Suprapubic skin (tissue), 4 donors: ENCODE results near the gene JMJD8.

Experiments
- EP300 ChIP-seq: sonication (generic); formaldehyde crosslinking; IDR thresholded peaks from one replicate; pipeline ENCODE4 v1.6.1; 2017; ENCODE audit warnings: antibody characterized with exemption
- POLR2A ChIP-seq, 2 donors: fragments of 450-650 bp; IDR thresholded peaks; one replicate each; pipeline ENCODE4 v1.6.1; 2017; ENCODE audit warnings: antibody characterized with exemption in 2 of 2, mild to moderate bottlenecking in 2 of 2, moderate library complexity in 2 of 2
- POLR2AphosphoS5 ChIP-seq, 3 donors: sonication (generic); formaldehyde crosslinking; IDR thresholded peaks; one replicate each; pipeline ENCODE4 v1.6.1; 2017; ENCODE audit warnings: antibody characterized with exemption in 3 of 3
- TF ChIP-seq, protein P1 (sequence below), 2 donors: fragments of 200-600 bp in 1 of 2; fragments of 450-650 bp in 1 of 2; sonication (generic) in 1 of 2; IDR thresholded peaks; one replicate each; pipeline ENCODE4 v1.5.1; 2016 to 2019; ENCODE audit warnings: antibody characterized with exemption in 2 of 2, mild to moderate bottlenecking in 1 of 2, moderate library complexity in 1 of 2

DNA sequence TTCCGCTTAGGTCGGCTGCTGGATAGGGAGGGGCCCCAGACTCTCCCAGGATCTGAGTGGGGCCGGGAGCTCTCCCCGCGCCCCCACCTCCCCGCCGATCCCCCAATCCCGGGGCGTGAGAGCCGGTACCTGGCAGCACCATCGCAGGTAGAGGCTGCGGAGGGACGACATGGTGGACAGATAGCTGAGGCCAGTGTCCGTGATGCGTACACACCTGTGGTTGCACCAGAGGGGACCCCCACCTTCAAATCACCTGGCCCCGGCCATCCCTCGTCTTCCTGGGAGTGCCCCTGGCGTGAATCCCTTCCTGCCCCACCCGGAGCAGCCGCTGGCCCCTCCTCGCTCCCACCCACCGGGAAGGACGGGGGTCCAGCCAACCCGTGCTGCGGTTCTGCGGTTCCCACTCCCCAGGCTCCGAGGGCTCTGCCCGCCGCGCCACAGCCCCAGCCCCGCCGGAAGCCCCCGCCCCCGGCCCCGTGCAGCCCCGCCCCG is 10.8 kb upstream of the JMJD8 start:
- TF ChIP-seq, protein P1, sequence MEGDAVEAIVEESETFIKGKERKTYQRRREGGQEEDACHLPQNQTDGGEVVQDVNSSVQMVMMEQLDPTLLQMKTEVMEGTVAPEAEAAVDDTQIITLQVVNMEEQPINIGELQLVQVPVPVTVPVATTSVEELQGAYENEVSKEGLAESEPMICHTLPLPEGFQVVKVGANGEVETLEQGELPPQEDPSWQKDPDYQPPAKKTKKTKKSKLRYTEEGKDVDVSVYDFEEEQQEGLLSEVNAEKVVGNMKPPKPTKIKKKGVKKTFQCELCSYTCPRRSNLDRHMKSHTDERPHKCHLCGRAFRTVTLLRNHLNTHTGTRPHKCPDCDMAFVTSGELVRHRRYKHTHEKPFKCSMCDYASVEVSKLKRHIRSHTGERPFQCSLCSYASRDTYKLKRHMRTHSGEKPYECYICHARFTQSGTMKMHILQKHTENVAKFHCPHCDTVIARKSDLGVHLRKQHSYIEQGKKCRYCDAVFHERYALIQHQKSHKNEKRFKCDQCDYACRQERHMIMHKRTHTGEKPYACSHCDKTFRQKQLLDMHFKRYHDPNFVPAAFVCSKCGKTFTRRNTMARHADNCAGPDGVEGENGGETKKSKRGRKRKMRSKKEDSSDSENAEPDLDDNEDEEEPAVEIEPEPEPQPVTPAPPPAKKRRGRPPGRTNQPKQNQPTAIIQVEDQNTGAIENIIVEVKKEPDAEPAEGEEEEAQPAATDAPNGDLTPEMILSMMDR (IDR thresholded peaks at IDR 0.05), result no peak
- TF ChIP-seq EP300 (no peak), POLR2A (IDR thresholded peaks at IDR 0.05) (no peak), POLR2AphosphoS5 (IDR thresholded peaks at IDR 0.05) (no peak)
